ENCODE measurements around the gene CARD9.

CARD9 gene

DNA sequence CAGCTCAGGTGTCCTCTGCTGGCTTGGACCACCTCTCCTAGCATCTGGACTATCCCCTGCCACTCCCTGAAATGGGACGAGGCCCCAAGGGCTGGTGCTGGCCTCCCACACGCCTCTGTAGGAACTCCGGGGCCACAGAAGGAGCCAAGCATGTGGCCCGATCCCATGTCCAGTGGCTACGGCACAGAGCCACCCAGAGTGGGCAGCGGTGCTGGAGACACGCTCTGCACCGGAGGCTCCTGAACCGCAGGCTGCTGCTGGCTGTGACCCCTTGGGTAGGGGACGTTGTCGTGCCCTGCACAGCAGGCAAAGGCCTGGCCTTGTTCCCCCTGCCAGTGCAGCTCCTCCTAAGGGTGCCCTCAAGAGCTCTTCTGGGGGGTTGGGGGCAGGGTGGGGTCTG is 6.4 kb upstream of the CARD9 start:
- no peak for DNase-seq

DNA sequence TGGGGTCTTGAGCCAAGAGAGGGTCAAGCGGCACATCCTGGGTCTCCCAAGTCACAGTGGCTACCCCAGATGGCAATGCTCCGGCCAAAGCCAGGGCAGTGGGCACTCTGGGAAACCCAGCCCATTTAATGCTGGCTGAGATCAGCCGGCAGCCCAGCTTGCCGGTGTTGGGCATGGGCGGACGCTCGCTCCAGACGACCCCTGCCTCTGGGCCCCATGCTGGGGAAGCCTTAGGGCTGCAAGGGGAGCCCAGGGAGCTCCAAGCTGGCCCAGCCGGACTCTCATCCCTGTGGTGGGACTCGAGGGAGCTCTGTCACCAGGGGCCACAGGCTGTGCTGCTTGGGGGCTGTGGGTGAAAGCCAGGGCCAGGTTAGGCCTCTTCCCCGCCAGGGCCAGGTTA is 5.9 kb upstream of the CARD9 start:
- DNase-seq: no peak

DNA sequence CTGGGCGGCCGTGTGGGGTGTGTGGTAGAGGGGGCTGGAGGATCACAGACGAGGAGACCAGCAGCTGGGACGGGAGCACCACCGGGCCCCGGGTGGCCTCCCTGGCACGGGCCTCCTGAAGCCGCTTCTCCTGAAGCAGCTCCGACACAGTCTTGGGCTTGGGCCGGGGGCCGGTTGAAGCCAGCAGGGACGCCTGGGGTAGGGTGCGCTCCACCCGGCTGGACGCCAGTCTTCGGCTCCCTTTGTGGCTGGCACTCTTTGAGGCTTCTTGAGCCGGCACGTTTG is 5.5 kb upstream of the CARD9 start:
- DNase-seq: no peak

DNA sequence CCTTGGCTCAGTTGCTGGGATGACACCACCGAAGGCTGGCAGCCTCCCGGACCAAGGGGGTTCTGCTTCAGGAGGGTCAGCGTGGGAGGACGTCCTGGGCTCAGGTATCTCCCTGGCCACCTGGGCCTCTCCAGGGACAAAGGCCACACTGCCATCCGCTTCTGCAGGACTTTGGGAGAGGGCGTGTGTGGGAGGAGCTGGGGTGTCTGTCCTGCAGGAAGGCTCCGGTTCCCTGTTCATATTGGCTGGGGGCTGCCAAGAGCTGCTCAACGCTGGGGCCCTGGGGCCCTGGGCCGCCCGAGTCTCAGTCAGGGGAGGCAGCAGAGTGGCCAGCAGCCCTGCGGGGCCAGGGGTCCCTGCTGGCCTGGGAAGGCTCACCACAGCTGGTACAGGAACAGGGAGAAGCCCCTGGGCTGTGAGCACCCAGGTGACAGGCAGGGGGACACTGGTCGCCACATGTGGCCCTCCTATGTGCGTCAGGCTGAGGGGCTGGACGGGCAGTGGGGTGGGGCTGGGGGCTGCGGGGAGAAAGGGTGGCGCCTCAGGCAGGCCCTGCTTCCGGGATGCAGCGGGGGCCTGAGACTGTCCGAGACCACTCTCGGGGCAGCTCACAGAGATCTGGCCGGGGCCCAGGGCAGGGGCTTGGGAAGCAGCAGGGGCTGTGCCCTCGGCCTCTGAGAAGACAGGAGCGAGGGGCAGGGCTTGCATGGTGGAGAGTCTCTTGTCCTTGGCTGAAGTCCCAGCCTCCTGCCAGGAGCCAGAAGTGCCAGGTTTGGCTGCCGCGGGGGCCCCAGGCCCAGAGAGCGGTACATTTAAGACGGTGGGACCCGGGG is 4.9 kb upstream of the CARD9 start:
- no peak for DNase-seq

DNA sequence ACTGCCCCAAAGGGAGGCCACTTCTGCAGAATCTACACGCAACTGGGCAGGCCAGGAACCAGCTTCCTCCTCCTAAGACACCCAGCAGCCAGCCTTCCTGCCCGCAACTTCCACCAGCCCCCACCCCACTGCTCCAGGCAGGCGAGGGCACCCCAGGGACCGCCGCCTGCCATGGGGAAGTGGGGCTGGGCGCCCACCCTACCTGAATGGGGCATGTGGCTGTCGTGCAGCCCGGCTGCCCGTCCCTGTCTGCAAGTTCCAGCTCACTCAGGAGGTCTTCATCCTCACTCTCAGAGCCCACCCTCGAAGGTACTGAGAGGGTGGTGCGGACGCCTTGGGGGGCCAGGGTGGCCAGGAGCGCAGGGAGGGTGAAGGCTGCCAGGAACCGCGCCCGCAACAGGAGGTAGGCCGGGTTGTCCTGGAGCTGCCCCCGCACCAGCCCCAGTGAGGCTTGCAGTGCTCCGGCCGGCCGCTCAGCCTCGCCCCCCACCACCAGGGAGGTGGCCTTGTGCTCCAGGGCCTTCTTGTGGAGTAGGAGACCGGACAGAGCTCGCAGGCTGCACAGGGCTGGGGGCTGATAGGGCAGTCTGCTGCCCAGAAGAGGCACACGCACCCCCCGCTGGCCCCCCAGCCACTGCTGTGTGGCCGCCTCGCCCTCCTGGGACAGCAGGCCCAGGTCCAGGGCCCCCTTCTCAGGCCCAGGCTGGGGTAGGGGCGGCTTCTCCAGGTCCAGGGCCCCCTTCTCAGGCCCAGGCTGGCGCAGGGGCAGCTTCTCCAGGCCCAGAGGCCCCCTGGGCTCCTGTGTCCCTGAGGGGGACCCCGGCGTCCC is 4.1 kb upstream of the CARD9 start:
- no peak for DNase-seq

DNA sequence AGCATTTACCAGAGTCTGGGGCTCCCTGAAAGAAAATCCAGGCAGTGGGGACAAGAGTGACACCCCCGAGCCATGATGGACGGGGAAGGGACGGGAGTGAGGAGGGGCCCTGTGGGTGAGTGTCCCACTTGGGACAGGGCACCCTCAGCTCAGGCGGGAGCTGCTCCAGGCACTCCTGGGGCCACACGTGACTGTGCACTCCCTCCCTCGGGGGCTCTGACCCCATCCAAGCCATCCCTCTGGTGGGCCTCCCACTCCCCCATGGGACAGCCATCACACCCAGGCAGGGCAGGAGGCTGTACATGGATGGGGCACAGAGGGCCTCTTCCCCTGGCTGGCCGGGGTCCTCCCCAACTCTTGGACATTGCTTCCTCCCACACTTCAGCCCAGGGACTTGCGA is 3.0 kb upstream of the CARD9 start:
- no peak for DNase-seq

DNA sequence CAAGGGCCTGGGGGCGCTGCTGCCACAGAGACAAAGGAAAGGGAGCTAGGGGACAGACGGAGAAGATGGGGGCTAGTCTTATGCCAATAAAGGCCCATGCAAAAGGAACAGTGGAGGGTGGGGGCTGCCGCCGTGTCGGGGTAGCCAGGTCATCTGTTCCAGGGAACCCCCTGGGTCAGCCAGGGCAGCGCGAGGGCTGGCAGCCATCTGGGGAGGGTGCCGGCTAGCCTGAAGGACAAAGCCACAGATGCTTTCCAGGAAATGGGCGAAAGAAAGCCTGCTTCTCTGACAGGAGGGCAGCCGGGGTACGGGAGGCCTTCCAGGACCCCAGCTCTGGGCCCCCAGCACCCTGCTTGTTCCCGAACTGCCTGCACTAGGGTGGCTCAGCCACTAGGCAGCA is 1.6 kb upstream of the CARD9 start:
- no peak for DNase-seq

DNA sequence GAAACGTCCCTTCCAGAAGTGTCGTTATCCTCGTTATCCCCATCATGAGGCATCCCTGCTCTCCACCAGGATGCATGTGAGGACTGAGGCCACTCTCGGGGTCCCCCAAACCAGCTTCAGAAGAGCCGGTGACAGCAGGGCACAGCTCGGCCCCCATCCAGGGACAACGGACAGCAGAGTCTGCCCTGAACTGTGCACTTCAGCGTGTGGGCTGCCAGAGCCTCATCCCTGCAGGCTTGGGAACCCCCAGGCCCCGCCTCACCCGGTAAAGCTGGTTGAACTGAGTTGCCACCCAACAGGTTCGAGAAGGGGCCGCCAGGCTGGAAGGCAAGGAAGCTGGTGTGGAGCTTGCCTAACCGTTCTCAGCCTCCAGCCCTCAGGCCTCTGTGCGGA is 710 bp upstream of the CARD9 start:
- no peak for DNase-seq

DNA sequence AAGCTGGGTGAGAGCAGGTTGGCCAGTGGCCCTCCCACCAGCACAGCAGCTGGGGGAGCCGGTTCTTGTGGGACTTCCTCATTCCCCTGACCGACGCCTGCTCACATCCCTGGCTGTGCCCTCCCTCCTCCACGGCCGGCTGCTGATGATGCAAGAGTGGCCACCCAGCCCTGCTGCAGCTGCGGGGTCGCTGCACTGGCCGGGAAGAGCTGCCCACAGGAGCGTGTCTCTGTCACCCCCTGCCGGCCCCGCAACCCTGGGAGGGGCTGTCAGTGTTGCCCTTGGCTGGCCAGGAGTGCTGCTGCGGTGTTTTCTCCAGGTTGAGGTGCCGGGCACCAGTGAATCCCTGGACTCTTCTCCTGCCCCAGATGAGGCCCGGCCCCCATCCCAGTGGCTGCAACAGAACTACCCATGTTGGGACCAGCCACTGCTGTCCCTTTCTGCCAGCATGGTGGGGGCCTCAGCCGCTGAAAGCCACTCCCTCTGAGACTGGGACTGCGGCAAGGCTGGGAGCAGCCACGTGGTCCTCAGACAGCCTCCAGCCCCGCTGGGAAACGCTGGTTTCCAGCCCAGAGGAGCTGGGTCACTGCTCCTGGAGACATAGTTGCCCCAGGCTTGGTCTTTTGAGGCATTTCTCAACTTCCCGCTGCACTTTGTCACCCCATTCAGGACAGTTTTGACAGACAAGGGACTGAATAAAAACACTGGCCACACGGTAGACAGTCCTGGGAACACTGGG is 739 bp downstream of the CARD9 start:
- DNase-seq: no peak

DNA sequence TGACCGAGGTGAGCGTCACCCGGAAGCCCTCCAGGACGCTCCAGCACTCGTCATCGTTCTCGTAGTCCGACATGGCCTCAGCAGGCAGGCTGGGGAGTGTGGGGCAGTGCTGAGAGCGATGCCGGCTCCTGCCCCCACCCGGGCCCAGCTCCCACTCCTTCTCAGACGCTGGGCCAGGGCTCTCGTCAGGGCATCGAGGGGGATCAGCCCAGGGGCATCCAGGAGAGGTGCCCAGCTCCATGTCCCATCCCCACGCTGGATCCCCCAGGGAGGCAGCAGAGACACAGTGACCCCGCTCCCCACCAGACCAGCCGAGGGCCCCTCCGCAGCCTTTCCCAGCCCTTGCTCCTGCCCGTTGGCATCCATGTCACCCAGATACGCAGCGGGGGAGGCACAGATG is 1.5 kb downstream of the CARD9 start:
- no peak for DNase-seq

DNA sequence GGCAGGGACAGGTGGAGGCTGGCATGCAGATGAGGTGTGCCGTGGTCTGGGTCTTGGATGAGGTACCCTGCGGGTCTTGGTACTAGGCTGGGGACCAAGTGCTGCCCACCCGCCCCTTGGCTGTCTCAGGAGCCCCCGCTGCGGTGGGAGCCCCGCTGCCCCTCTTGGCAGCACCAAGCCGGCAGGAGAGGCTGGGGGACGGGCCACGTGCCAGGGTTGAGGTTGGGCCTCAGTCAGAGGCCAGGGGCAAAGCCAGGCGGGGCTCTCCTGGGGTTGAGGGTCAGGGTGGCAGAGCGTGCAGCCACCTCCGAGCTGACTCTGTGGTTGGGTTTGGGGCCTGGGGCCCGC is 2.0 kb downstream of the CARD9 start:
- DNase-seq: no peak

DNA sequence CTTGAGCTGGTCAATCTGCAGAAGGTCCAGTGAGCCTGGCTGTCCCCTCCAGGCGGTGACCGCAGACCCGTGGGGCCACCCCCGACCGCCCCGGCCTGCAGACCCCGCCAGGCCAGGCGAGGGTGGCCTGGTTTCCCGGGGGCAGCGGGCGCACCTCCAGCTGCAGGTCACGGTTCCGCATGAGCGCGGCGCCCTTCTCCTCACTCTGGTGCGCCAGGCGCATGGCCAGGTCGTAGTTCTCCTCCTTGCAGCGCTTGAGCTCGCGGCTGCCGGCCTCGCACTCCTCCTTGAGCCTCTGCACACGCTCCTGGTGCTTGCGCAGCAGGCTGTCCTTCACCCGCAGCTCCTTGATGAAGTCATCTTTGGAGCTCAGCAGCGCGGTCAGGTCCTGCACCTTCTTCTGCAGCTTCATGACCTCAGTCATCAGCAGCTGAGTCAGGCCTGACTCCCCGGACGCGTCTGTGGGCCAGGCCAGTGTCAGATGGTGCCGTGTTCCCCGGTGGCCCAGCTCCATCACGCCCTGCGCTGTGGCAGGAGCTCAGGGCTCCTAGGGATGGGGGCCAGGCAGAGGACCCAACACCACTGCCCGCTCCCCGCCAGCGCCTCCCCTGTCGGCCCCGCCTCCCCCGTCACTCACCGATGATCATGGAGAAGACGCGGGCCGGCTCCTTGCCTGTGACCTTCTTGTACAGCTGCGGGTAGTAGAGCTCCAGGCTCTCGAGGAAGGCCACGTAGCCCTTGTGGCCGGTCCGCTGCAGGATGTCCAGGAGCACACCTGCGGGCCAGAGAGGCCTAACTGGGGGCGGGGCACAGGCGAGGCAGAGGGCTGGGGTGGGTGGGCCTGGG is 2.6 kb downstream of the CARD9 start:
- DNase-seq: no peak

DNA sequence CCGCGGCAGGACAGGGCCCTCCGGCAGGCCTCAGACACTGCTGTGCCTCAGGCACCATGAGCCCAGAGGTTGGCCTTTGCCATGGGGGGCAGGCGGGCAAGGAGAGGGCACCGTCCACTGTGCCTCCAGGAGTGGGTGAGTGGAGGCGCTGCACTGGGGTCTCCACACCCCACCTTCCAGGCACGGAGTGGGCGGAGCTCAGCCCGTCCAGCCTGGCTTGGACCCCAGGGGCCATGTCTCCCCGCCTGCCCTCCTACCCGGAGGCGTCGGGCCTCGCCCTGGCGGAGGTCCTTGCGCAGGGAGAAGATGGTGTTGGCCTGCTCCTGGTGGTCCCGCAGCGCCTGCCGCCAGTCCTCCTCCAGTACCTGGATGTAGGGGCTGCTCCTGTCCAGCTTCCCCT is 3.4 kb downstream of the CARD9 start:
- no peak for DNase-seq

DNA sequence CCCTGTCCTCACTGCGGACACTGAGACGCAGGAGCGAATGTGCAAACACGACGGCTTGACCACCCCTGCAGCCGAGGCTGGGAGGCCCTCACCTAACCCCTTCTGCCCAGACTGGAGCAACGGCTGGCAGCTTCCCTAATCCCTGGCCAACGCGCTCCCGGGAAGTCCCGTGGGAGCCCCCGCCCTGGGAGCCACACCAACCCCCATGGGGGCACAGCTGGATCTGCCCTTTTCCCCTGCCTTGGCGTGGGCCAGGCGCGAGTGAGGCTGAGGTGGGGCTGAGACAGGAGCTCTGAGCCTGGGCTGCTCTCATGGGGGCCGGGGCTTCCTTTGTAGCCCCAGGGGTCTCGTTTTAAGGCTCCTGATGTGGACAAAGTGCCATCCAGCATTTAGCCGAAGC is 5.3 kb downstream of the CARD9 start:
- DNase-seq: no peak

DNA sequence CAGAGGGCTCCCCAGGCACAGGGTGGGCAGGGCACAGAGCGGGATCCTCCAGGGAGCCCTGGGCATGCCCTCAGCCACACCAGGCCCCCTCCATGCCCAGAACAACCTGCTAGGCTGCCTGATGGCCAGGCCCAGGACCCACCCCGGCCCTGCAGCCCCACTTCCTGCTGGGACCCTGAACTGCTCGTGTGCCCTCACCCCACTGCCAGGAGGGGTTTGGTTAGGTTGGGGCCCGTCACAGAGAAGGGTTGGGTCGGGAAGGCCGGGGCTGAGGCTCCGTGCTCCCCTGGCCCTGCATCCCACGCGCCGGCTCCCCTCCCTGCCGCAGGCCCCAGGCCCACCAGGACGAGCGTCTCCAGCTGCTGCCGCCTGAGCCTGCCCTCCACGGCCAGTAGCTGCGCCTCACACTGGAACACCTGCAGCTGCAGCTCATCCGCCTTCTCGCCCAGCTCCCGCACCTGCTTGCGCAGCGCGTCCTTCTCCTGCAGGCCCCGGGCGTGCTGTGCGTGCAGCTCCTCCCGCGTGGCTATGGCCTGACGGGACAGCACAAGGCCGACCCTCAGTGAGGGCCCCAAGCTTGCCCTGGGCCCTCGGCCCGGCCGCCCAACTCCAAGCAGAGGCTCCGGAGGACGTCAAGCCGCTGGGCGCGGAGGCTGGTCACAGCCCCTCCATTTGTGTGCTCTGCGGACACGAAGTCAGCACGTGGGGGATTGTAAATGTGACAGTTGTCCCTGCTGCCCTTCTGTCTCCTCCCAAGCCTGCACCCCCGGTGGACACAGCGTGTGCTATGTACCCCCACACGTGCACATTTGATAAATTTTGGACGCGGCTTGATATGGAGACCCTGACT is 5.9 kb downstream of the CARD9 start:
- DNase-seq: no peak

DNA sequence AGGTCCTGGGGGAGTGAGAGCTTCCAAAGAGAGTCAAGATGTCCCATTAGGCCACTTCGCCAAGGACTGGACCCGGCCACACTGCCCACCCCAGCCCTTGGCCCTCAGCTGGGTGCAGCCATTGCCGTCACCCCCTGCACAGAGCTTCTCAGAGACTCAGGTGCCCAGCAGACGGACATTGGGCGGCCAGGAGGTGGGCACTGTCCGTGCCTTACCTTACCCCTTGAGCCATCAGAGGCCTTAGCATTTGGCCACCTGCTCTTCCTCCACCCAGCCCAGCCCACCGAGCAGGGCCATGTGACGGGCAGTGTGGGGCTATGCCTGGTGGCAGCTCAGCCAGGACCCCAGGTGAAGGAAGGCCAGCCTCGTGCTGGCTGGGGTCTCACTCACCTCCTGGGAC is 6.6 kb downstream of the CARD9 start:
- DNase-seq: no peak

DNA sequence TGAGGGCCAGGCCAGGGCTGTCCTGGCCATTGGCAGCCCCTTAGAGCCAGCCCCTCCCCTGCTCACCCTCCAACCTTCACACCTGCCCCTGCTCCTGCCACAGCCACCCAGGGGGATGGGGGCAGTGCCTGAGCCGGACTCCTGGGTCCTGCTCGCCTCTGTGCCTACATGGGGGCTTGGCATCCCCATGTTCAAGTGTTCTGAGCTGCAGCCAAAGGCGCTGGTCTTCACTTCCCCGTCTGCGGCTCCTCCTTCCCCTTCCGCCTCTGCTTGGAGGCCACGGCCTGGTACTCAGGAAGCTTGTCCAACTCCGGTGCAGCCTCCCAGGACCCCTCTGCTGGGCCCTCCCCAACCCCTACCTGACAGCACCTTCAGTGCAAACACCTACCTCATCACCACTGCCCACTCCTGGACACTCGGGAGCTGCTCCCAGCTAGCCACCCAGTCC is 7.7 kb downstream of the CARD9 start:
- no peak for DNase-seq

DNA sequence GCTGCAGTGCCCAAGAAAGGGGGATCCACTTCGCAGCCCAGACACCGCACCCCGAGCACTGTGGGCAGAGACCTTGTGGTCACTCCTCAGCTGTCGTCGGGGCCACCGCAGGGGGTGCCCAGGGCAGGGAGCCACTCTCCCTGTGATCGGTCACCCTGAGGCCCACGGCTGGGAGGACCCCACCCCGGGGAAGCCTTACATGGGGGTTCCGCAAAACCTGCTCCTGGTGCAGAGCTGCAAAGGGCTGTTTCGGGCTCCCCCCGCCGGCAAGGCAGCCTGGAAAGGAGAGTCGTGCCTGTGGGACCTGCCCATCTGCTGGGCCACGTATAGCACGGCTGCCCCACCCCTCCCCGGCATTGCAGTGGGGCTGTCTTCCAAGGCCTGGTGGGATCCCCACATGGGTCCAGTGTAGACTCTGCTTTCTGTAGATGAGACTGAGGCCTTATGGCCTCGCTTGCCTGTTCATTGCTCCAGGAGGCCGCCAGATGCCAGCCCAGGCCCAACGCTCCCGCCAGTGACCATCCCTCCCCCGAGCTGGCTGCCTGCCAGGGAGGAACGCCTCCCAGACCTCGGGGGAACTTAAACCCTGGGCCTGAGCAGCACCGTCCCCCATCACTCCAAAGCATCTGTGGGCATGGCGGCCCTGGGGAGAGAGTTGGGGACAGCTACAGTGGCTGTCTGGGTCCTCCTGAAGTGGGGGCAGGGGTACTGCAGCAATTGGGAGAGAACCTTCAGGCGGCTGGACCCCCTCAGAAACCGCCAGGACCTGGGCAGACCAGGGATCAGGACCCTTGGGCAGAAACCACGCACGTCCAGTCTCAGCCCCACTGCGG is 8.3 kb downstream of the CARD9 start:
- DNase-seq: no peak

DNA sequence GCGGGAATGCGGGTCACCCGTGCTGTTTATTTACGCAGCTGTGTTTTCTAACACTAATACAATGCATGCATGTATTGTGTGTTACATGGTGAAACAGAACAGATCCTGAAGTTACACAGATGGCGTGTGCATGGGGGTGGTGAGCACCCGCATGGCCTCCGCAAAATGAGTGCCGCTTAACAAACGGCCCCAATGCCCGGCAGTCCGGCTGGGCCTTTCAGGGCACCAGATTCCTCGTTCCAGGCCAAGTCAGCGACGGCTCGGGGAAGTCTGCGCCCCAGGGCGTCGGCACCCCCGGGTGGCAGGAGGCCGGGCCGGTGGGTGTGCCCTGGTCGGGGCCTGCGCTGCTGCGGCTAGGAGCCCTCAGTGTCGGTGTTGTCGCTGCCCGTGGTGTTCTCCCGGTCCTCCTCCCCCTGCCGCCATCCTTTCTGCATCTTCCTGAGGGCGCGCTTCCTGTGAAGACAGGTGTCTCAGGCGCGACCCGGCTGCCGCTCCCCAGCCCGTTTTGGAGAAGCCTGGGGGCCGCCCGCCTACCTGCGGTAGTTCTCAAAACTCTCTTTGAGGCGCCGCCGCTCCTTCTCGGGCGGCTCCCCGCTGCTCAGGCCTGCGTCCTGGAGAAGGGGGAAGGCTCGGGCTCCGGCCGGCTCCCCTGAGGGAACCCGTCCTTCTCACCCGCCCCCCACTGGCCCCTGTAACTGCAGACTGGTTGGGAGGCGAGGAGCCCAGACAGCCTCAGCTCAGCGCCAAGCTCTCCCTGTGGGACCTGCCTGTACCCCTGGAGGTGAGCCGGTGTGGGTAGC is 9.3 kb downstream of the CARD9 start:
- no peak for DNase-seq

All from activated T-cell treated with anti-CD3 and anti-CD28 coated beads for 4 hours (primary cell).